IPS-20b (cell line): ENCODE data around the gene ADARB2.

Source experiments
- H3K27ac ChIP-seq: one replicate; pipeline ENCODE4 v1.5.1; 2013; ENCODE audit warnings: low read length
- H3K27me3 ChIP-seq: 2 replicates; pipeline ENCODE4 v1.6.1; 2013; ENCODE audit warnings: mild to moderate bottlenecking, low read length, inconsistent platforms; ENCODE audit not compliant: insufficient read depth
- H3K36me3 ChIP-seq: 2 replicates; pipeline ENCODE4 v1.6.1; 2013; ENCODE audit warnings: low read depth, mild to moderate bottlenecking, inconsistent platforms, low read length, moderate library complexity; ENCODE audit not compliant: insufficient read depth
- H3K4me1 ChIP-seq: 2 replicates; pipeline ENCODE4 v1.6.1; 2013; ENCODE audit warnings: mild to moderate bottlenecking, control low read depth, inconsistent platforms, low read length, moderate library complexity; ENCODE audit not compliant: insufficient read depth
- H3K4me3 ChIP-seq: 2 replicates; pipeline ENCODE4 v1.5.1; 2013; ENCODE audit warnings: mild to moderate bottlenecking, low read length, inconsistent platforms
- H3K9ac ChIP-seq: 2 replicates; pipeline ENCODE4 v1.6.1; 2013; ENCODE audit warnings: low read depth, mild to moderate bottlenecking, inconsistent platforms, low read length, moderate library complexity
- H3K9me3 ChIP-seq: 2 replicates; pipeline ENCODE4 v1.6.1; 2013; ENCODE audit warnings: mild to moderate bottlenecking, low read depth, low read length, inconsistent platforms; ENCODE audit not compliant: insufficient read depth

Gene ADARB2

GRCh38 chr10:1377231-1377630 lies 360.1 kb downstream of the ADARB2 start:
- Histone ChIP-seq H3K4me1 (peaks cover 25% of the 10 kb centered on the region), H3K9me3 (no peaks in the 10 kb centered on the region), H3K27me3 (0 out of 2 replicates have a peak, but pooled peaks cover 3% of the 10 kb centered on the region), H3K4me3 (no peak overlapping the region), H3K36me3 (no peaks in the 10 kb centered on the region), H3K9ac (no peak overlapping the region), H3K27ac (no peak overlapping the region)

GRCh38 chr10:1376384-1376945 lies 360.9 kb downstream of the ADARB2 start:
- Histone ChIP-seq H3K4me1 (peaks cover 25% of the 10 kb centered on the region), H3K27ac (no peak overlapping the region), H3K9me3 (no peaks in the 10 kb centered on the region), H3K9ac (no peak overlapping the region), H3K4me3 (no peak overlapping the region), H3K36me3 (no peaks in the 10 kb centered on the region), H3K27me3 (0 out of 2 replicates have a peak, but pooled peaks cover under 1% of the 10 kb centered on the region)

GRCh38 chr10:1375346-1376170 lies 361.8 kb downstream of the ADARB2 start:
- no peaks in the 10 kb centered on the region for H3K36me3 ChIP-seq
- H3K27ac ChIP-seq: no peak overlapping the region
- H3K4me3 ChIP-seq: no peak overlapping the region
- no peaks in the 10 kb centered on the region for H3K27me3 ChIP-seq
- H3K9ac ChIP-seq: no peak overlapping the region
- H3K9me3 ChIP-seq: no peaks in the 10 kb centered on the region
- peaks cover 17% of the 10 kb centered on the region; the same call in 1 of the 2 replicates for H3K4me1 ChIP-seq

- no peak overlapping the region for H3K27ac ChIP-seq
- H3K9ac ChIP-seq: no peak overlapping the region
- no peaks in the 10 kb centered on the region for H3K9me3 ChIP-seq
- H3K27me3 ChIP-seq: no peaks in the 10 kb centered on the region
- no peaks in the 10 kb centered on the region for H3K36me3 ChIP-seq
- peaks cover 10% of the 10 kb centered on the region; the same call in 1 of the 2 replicates for H3K4me1 ChIP-seq
- no peak overlapping the region for H3K4me3 ChIP-seq
Observed at GRCh38 chr10:1374511-1375345, 362.6 kb downstream of the ADARB2 start.

- Histone ChIP-seq H3K4me1 (peaks cover 7% of the 10 kb centered on the region; the same call in 1 of the 2 replicates), H3K4me3 (no peak overlapping the region), H3K36me3 (no peaks in the 10 kb centered on the region), H3K27me3 (no peaks in the 10 kb centered on the region), H3K9ac (no peak overlapping the region), H3K9me3 (no peaks in the 10 kb centered on the region), H3K27ac (no peak overlapping the region)
Observed at GRCh38 chr10:1373287-1373686, 364.0 kb downstream of the ADARB2 start.

GRCh38 chr10:1372212-1372611 lies 365.1 kb downstream of the ADARB2 start:
- no peaks in the 10 kb centered on the region for H3K27me3 ChIP-seq
- H3K36me3 ChIP-seq: no peaks in the 10 kb centered on the region
- H3K4me3 ChIP-seq: no peak overlapping the region
- peaks cover 7% of the 10 kb centered on the region; the same call in 1 of the 2 replicates for H3K4me1 ChIP-seq
- H3K9me3 ChIP-seq: no peaks in the 10 kb centered on the region
- H3K27ac ChIP-seq: no peak overlapping the region
- no peak overlapping the region for H3K9ac ChIP-seq

GRCh38 chr10:1370298-1370697 lies 367.0 kb downstream of the ADARB2 start:
- Histone ChIP-seq H3K4me1 (peaks cover 7% of the 10 kb centered on the region; the same call in 1 of the 2 replicates), H3K9me3 (no peaks in the 10 kb centered on the region), H3K9ac (no peak overlapping the region), H3K36me3 (no peaks in the 10 kb centered on the region), H3K27ac (no peak overlapping the region), H3K4me3 (no peak overlapping the region), H3K27me3 (no peaks in the 10 kb centered on the region)

- H3K4me3 ChIP-seq: no peak overlapping the region
- H3K4me1 ChIP-seq: peaks cover 7% of the 10 kb centered on the region; the same call in 1 of the 2 replicates
- no peaks in the 10 kb centered on the region for H3K9me3 ChIP-seq
- no peaks in the 10 kb centered on the region for H3K27me3 ChIP-seq
- no peak overlapping the region for H3K9ac ChIP-seq
- H3K27ac ChIP-seq: no peak overlapping the region
- no peaks in the 10 kb centered on the region for H3K36me3 ChIP-seq
Observed at GRCh38 chr10:1369665-1370064, 367.7 kb downstream of the ADARB2 start.

GRCh38 chr10:1369197-1369596 lies 368.1 kb downstream of the ADARB2 start:
- no peak overlapping the region for H3K4me3 ChIP-seq

GRCh38 chr10:1368842-1369171 lies 368.5 kb downstream of the ADARB2 start:
- Histone ChIP-seq H3K4me3 (no peak overlapping the region), H3K27me3 (no peaks in the 10 kb centered on the region), H3K36me3 (no peaks in the 10 kb centered on the region), H3K4me1 (peaks cover 7% of the 10 kb centered on the region; the same call in 1 of the 2 replicates), H3K9me3 (no peaks in the 10 kb centered on the region), H3K27ac (no peak overlapping the region), H3K9ac (no peak overlapping the region)

More at GRCh38 chr10:1369197-1369596, 368.1 kb downstream of the ADARB2 start:
- H3K36me3 ChIP-seq: no peaks in the 10 kb centered on the region
- no peaks in the 10 kb centered on the region for H3K27me3 ChIP-seq
- H3K4me1 ChIP-seq: peaks cover 7% of the 10 kb centered on the region; the same call in 1 of the 2 replicates
- H3K27ac ChIP-seq: no peak overlapping the region
- no peak overlapping the region for H3K9ac ChIP-seq
- no peaks in the 10 kb centered on the region for H3K9me3 ChIP-seq

GRCh38 chr10:1367938-1368841 lies 369.1 kb downstream of the ADARB2 start:
- H3K27ac ChIP-seq: no peak overlapping the region
- no peaks in the 10 kb centered on the region for H3K36me3 ChIP-seq
- no peak overlapping the region for H3K4me3 ChIP-seq
- no peak overlapping the region for H3K9ac ChIP-seq
- H3K27me3 ChIP-seq: no peaks in the 10 kb centered on the region
- H3K4me1 ChIP-seq: peaks cover 7% of the 10 kb centered on the region; the same call in 1 of the 2 replicates
- H3K9me3 ChIP-seq: no peaks in the 10 kb centered on the region
